ENCODE results near the gene HSDL2. TPM values are rescaled to one million over a fixed set of nuclear protein-coding genes. Genes with fewer than 3 reads are reported as not detected.

HSDL2 gene
- polyA plus RNA-seq, 1 of the 3 experiments (the other 2 are of a cell fraction) = 14.4 TPM

DNA sequence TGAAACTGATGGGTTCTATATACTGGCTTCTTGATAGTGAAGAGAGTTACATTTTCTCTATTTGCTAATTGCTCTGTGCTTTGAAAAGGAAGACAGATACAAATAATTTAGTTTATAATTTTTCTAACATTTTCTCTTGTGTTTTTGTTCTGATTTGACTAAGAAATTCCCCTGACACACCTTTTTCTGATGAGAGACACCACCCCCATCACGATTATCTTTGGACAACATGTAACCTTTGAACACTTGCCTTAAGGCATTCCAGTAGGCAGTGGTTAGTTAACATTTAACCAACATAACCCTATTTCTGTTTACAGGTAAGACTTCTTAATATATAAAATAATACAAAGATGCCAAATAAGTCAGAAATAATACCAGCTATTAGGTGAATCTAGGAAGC lies 42.4 kb upstream of the HSDL2 start:
- H3F3A ChIP-seq (replicated peaks; ENCODE audit: insufficient read depth) = peaks cover 19% of the 10 kb centered on the region
- H3K4me3 ChIP-seq (ENCODE audit: low read depth in 2 of 2, low read length in 1 of 2) = no peak overlapping the region
- CTCF ChIA-PET = no interaction called here
- TF ChIP-seq TCF12 (IDR thresholded peaks at IDR 0.05) (no peak), SMC3 (IDR thresholded peaks at IDR 0.05; ENCODE audit: low read depth, low read length) (no peak), FOSL2 (IDR thresholded peaks at IDR 0.05; ENCODE audit: borderline replicate concordance, low read depth) (no peak), TEAD4 (IDR thresholded peaks at IDR 0.05; ENCODE audit: borderline replicate concordance, insufficient read depth) (no peak), EP300 (IDR thresholded peaks at IDR 0.05; ENCODE audit: borderline replicate concordance in 1 of 2, low read depth in 1 of 2, low read length in 1 of 2) (no peak), JUND (IDR thresholded peaks at IDR 0.05) (no peak), NFIC (IDR thresholded peaks at IDR 0.05; ENCODE audit: borderline replicate concordance) (no peak), FOXM1 (IDR thresholded peaks at IDR 0.05; ENCODE audit: low read depth) (no peak), MXI1 (IDR thresholded peaks at IDR 0.05; ENCODE audit: low read depth, low read length) (no peak), RXRA (IDR thresholded peaks at IDR 0.05; ENCODE audit: borderline replicate concordance, low read depth) (no peak), SIN3A (IDR thresholded peaks at IDR 0.05; ENCODE audit: borderline replicate concordance, low read depth, low read length) (no peak)
- TF ChIP-seq, protein P1, sequence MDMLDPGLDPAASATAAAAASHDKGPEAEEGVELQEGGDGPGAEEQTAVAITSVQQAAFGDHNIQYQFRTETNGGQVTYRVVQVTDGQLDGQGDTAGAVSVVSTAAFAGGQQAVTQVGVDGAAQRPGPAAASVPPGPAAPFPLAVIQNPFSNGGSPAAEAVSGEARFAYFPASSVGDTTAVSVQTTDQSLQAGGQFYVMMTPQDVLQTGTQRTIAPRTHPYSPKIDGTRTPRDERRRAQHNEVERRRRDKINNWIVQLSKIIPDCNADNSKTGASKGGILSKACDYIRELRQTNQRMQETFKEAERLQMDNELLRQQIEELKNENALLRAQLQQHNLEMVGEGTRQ (IDR thresholded peaks at IDR 0.05; ENCODE audit: borderline replicate concordance, low read depth, low read length) = no peak
- TF ChIP-seq, protein P2, sequence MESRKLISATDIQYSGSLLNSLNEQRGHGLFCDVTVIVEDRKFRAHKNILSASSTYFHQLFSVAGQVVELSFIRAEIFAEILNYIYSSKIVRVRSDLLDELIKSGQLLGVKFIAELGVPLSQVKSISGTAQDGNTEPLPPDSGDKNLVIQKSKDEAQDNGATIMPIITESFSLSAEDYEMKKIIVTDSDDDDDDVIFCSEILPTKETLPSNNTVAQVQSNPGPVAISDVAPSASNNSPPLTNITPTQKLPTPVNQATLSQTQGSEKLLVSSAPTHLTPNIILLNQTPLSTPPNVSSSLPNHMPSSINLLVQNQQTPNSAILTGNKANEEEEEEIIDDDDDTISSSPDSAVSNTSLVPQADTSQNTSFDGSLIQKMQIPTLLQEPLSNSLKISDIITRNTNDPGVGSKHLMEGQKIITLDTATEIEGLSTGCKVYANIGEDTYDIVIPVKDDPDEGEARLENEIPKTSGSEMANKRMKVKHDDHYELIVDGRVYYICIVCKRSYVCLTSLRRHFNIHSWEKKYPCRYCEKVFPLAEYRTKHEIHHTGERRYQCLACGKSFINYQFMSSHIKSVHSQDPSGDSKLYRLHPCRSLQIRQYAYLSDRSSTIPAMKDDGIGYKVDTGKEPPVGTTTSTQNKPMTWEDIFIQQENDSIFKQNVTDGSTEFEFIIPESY (IDR thresholded peaks at IDR 0.05; ENCODE audit: borderline replicate concordance, low read depth) = no peak
- TF ChIP-seq, protein P3, sequence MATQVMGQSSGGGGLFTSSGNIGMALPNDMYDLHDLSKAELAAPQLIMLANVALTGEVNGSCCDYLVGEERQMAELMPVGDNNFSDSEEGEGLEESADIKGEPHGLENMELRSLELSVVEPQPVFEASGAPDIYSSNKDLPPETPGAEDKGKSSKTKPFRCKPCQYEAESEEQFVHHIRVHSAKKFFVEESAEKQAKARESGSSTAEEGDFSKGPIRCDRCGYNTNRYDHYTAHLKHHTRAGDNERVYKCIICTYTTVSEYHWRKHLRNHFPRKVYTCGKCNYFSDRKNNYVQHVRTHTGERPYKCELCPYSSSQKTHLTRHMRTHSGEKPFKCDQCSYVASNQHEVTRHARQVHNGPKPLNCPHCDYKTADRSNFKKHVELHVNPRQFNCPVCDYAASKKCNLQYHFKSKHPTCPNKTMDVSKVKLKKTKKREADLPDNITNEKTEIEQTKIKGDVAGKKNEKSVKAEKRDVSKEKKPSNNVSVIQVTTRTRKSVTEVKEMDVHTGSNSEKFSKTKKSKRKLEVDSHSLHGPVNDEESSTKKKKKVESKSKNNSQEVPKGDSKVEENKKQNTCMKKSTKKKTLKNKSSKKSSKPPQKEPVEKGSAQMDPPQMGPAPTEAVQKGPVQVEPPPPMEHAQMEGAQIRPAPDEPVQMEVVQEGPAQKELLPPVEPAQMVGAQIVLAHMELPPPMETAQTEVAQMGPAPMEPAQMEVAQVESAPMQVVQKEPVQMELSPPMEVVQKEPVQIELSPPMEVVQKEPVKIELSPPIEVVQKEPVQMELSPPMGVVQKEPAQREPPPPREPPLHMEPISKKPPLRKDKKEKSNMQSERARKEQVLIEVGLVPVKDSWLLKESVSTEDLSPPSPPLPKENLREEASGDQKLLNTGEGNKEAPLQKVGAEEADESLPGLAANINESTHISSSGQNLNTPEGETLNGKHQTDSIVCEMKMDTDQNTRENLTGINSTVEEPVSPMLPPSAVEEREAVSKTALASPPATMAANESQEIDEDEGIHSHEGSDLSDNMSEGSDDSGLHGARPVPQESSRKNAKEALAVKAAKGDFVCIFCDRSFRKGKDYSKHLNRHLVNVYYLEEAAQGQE (IDR thresholded peaks at IDR 0.05; ENCODE audit: low read depth, low read length) = no peak
- TF ChIP-seq, protein P4, sequence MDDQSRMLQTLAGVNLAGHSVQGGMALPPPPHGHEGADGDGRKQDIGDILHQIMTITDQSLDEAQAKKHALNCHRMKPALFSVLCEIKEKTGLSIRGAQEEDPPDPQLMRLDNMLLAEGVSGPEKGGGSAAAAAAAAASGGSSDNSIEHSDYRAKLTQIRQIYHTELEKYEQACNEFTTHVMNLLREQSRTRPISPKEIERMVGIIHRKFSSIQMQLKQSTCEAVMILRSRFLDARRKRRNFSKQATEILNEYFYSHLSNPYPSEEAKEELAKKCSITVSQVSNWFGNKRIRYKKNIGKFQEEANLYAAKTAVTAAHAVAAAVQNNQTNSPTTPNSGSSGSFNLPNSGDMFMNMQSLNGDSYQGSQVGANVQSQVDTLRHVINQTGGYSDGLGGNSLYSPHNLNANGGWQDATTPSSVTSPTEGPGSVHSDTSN (IDR thresholded peaks at IDR 0.05) = no peak
- H3K9me2 ChIP-seq = no peaks in the 10 kb centered on the region
- H4K20me1 ChIP-seq (ENCODE audit: insufficient read depth) = no peaks in the 10 kb centered on the region
- H3K27me3 ChIP-seq (ENCODE audit: insufficient read depth) = no peaks in the 10 kb centered on the region
- no peak overlapping the region for H3K27ac ChIP-seq (ENCODE audit: low read depth in 2 of 2, low read length in 1 of 2)
- no peaks in the 10 kb centered on the region for H3K36me3 ChIP-seq (replicated peaks in 1 of 2; ENCODE audit: control insufficient read depth in 1 of 2, insufficient read depth in 2 of 2, low read length in 1 of 2)
- no peak for DNase-seq
- no peak overlapping the region for H2AFZ ChIP-seq (ENCODE audit: low read depth)
- WGBS (ENCODE audit: low lambda C conversion rate) = 44% methylated on average over 1 of the region's 1 CpG
- H3K9ac ChIP-seq = no peak overlapping the region
- peaks cover 3% of the 10 kb centered on the region; the same call in 1 of the 2 replicates for H3K79me2 ChIP-seq (ENCODE audit: insufficient read depth)
- POLR2A ChIA-PET = no interaction called here
- no peak overlapping the region for H3K4me2 ChIP-seq
- no peaks in the 10 kb centered on the region for H3K4me1 ChIP-seq (ENCODE audit: control insufficient read depth in 1 of 2, insufficient read depth in 2 of 2, low read depth in 1 of 2, low read length in 1 of 2)
- no peaks in the 10 kb centered on the region for H3K9me3 ChIP-seq
